ENCODE data around the gene ALDH3A2.

ALDH3A2 gene

DNA sequence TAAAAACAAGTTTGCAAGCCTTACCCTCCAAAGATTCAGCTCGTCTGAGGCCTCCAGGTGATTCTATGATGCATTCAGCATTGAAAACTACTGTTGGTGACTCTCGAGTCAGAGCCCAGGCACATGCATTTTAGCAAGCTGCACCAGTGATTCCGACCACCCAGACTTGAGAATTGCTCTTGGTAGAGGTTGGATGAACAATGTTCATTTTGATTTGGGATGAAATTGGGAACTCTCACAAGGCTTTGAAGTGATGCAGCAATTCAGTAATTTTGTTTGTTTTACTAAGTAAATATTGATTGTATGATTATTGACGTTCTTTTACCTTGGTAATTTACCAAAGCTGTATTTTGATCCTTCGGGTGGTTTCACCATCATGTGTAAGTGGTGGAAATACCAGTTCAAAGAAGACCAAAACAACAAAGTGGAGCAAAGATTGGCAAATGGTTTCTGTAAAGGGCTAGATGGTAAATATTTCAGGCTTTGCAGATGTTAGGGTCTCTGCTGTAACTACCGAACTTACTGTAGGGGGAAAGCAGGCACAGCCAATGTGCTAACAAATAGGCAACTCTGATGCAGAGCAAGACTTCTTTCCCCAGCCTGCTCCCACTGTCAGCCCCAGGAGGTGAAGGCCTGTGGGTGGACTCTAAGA, 11.8 kb downstream of the ALDH3A2 start:
- Histone ChIP-seq H3K4me1 (ENCODE audit: control insufficient read depth in 2 of 2, insufficient read depth in 1 of 2, low read depth in 1 of 2, low read length in 2 of 2) (peaks cover 0 to 4% of the 10 kb centered on the region in 2 donors), H4K8ac (ENCODE audit: low read depth, low read length) (no peak overlapping the region), H3K4me3 (ENCODE audit: low read length in 2 of 2) (no peak overlapping the region), H2AFZ (ENCODE audit: low read length) (no peak overlapping the region), H2BK15ac (ENCODE audit: low read length) (no peak overlapping the region), H3K27ac (replicated peaks; ENCODE audit: low read length) (no peak overlapping the region), H3K79me1 (ENCODE audit: low read depth, low read length) (no peaks in the 10 kb centered on the region), H2AK5ac (ENCODE audit: low read depth, low read length) (no peak overlapping the region), H3K14ac (ENCODE audit: low read length) (no peak overlapping the region), H3K4me2 (ENCODE audit: insufficient read depth, low read length, poor library complexity, severe bottlenecking) (no peak overlapping the region), H3K9me3 (replicated peaks in 1 of 2; ENCODE audit: control insufficient read depth in 2 of 2, insufficient read depth in 1 of 2, low read depth in 1 of 2, low read length in 2 of 2) (peaks cover 2 to 9% of the 10 kb centered on the region in 2 donors), H3K23ac (ENCODE audit: low read depth, low read length, poor library complexity) (no peak overlapping the region), H2BK120ac (ENCODE audit: low read depth, low read length) (no peak overlapping the region), H3K36me3 (replicated peaks in 1 of 2; ENCODE audit: control insufficient read depth in 2 of 2, insufficient read depth in 2 of 2, low read length in 2 of 2) (peaks cover 29 to 78% of the 10 kb centered on the region in 2 donors), H2BK12ac (ENCODE audit: low read length) (no peak overlapping the region), H3K18ac (ENCODE audit: low read length) (no peak overlapping the region), H2BK5ac (ENCODE audit: low read length) (no peak overlapping the region), H3K4ac (ENCODE audit: low read length) (no peak overlapping the region), H4K91ac (ENCODE audit: low read depth, low read length, poor library complexity) (no peak overlapping the region), H3K9ac (ENCODE audit: low read depth, low read length, poor library complexity) (no peak overlapping the region), H3K27me3 (ENCODE audit: control insufficient read depth in 3 of 3, insufficient read depth in 3 of 3, low read depth in 1 of 3, low read length in 3 of 3) (no peaks in the 10 kb centered on the region)
- WGBS, 2 donors (ENCODE audit: extremely low coverage in 2 of 2, insufficient read length in 2 of 2, insufficient replicate concordance in 1 of 2) = no CpG with 5 or more reads among the region's 6 CpGs
- no peak for DNase-seq (ENCODE audit: low spot score)

DNA sequence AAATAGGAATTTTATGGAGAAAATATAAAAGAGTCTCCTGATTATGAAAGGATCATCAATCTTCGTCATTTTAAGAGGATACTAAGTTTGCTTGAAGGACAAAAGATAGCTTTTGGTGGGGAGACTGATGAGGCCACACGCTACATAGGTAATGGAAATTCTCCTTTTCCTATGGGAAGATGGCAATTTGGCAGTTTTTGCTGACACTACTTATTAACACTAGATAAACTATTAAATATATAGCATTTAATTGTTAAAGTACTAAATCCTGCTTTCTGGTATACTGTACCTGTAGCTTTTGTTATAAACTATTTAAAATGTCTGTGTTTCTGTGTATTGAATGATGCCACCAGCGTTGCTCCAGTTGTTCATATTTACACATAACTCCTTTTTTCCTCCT, 12.6 kb downstream of the ALDH3A2 start:
- H4K8ac ChIP-seq (ENCODE audit: low read depth, low read length) = no peak overlapping the region
- no peaks in the 10 kb centered on the region for H3K79me1 ChIP-seq (ENCODE audit: low read depth, low read length)
- no peak overlapping the region for H3K18ac ChIP-seq (ENCODE audit: low read length)
- H2BK15ac ChIP-seq (ENCODE audit: low read length) = no peak overlapping the region
- H3K14ac ChIP-seq (ENCODE audit: low read length) = no peak overlapping the region
- H2AK5ac ChIP-seq (ENCODE audit: low read depth, low read length) = no peak overlapping the region
- H3K36me3 ChIP-seq (replicated peaks in 1 of 2; ENCODE audit: control insufficient read depth in 2 of 2, insufficient read depth in 2 of 2, low read length in 2 of 2) = peaks cover 26 to 78% of the 10 kb centered on the region in 2 donors
- no peak overlapping the region for H2BK120ac ChIP-seq (ENCODE audit: low read depth, low read length)
- peaks cover 0 to 7% of the 10 kb centered on the region in 2 donors for H3K4me1 ChIP-seq (ENCODE audit: control insufficient read depth in 2 of 2, insufficient read depth in 1 of 2, low read depth in 1 of 2, low read length in 2 of 2)
- H3K4me3 ChIP-seq (ENCODE audit: low read length in 2 of 2) = no peak overlapping the region
- H3K27me3 ChIP-seq (ENCODE audit: control insufficient read depth in 3 of 3, insufficient read depth in 3 of 3, low read depth in 1 of 3, low read length in 3 of 3) = no peaks in the 10 kb centered on the region
- no peak overlapping the region for H2BK12ac ChIP-seq (ENCODE audit: low read length)
- no peak overlapping the region for H3K4me2 ChIP-seq (ENCODE audit: insufficient read depth, low read length, poor library complexity, severe bottlenecking)
- no peak overlapping the region for H3K4ac ChIP-seq (ENCODE audit: low read length)
- no peak overlapping the region for H3K23ac ChIP-seq (ENCODE audit: low read depth, low read length, poor library complexity)
- H3K9ac ChIP-seq (ENCODE audit: low read depth, low read length, poor library complexity) = no peak overlapping the region
- no peak overlapping the region for H2BK5ac ChIP-seq (ENCODE audit: low read length)
- no peak overlapping the region for H3K27ac ChIP-seq (replicated peaks; ENCODE audit: low read length)
- no peak overlapping the region for H2AFZ ChIP-seq (ENCODE audit: low read length)
- no peak for DNase-seq (ENCODE audit: low spot score)
- H3K9me3 ChIP-seq (replicated peaks in 1 of 2; ENCODE audit: control insufficient read depth in 2 of 2, insufficient read depth in 1 of 2, low read depth in 1 of 2, low read length in 2 of 2) = peaks cover 0 to 3% of the 10 kb centered on the region in 2 donors
- no CpG with 5 or more reads among the region's 3 CpGs for WGBS, 2 donors (ENCODE audit: extremely low coverage in 2 of 2, insufficient read length in 2 of 2, insufficient replicate concordance in 1 of 2)
- H4K91ac ChIP-seq (ENCODE audit: low read depth, low read length, poor library complexity) = no peak overlapping the region

DNA sequence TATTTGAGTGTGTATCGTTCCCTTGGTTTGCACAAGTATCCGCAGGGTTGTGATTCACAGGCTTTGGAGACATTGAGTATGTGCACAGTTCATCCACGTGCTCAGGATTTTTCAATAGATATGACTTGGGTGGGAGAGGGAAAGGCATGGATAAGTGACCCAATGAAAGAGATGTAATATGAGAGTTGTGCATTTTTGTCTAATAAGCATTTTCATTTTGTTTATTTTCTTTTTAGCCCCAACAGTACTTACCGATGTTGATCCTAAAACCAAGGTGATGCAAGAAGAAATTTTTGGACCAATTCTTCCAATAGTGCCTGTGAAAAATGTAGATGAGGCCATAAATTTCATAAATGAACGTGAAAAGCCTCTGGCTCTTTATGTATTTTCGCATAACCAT, 14.5 kb downstream of the ALDH3A2 start:
- H2AFZ ChIP-seq (ENCODE audit: low read length) = no peak overlapping the region
- H4K8ac ChIP-seq (ENCODE audit: low read depth, low read length) = no peak overlapping the region
- H3K4me2 ChIP-seq (ENCODE audit: insufficient read depth, low read length, poor library complexity, severe bottlenecking) = no peak overlapping the region
- H3K4me3 ChIP-seq (ENCODE audit: low read length in 2 of 2) = no peak overlapping the region
- no peak overlapping the region for H3K27ac ChIP-seq (replicated peaks; ENCODE audit: low read length)
- no peaks in the 10 kb centered on the region for H3K9me3 ChIP-seq (replicated peaks in 1 of 2; ENCODE audit: control insufficient read depth in 2 of 2, insufficient read depth in 1 of 2, low read depth in 1 of 2, low read length in 2 of 2)
- no peak overlapping the region for H2AK5ac ChIP-seq (ENCODE audit: low read depth, low read length)
- peaks cover 0 to 7% of the 10 kb centered on the region in 2 donors for H3K4me1 ChIP-seq (ENCODE audit: control insufficient read depth in 2 of 2, insufficient read depth in 1 of 2, low read depth in 1 of 2, low read length in 2 of 2)
- DNase-seq (ENCODE audit: low spot score) = no peak
- peaks cover 19 to 61% of the 10 kb centered on the region in 2 donors for H3K36me3 ChIP-seq (replicated peaks in 1 of 2; ENCODE audit: control insufficient read depth in 2 of 2, insufficient read depth in 2 of 2, low read length in 2 of 2)
- H2BK12ac ChIP-seq (ENCODE audit: low read length) = no peak overlapping the region
- H3K27me3 ChIP-seq (ENCODE audit: control insufficient read depth in 3 of 3, insufficient read depth in 3 of 3, low read depth in 1 of 3, low read length in 3 of 3) = no peaks in the 10 kb centered on the region
- no peak overlapping the region for H3K9ac ChIP-seq (ENCODE audit: low read depth, low read length, poor library complexity)
- no peak overlapping the region for H3K18ac ChIP-seq (ENCODE audit: low read length)
- WGBS, 2 donors (ENCODE audit: extremely low coverage in 2 of 2, insufficient read length in 2 of 2, insufficient replicate concordance in 1 of 2) = no CpG with 5 or more reads among the region's 6 CpGs
- no peak overlapping the region for H3K23ac ChIP-seq (ENCODE audit: low read depth, low read length, poor library complexity)
- no peak overlapping the region for H4K91ac ChIP-seq (ENCODE audit: low read depth, low read length, poor library complexity)
- H3K79me1 ChIP-seq (ENCODE audit: low read depth, low read length) = no peaks in the 10 kb centered on the region
- H3K14ac ChIP-seq (ENCODE audit: low read length) = no peak overlapping the region
- H2BK5ac ChIP-seq (ENCODE audit: low read length) = no peak overlapping the region
- no peak overlapping the region for H2BK15ac ChIP-seq (ENCODE audit: low read length)
- H3K4ac ChIP-seq (ENCODE audit: low read length) = no peak overlapping the region
- H2BK120ac ChIP-seq (ENCODE audit: low read depth, low read length) = no peak overlapping the region

DNA sequence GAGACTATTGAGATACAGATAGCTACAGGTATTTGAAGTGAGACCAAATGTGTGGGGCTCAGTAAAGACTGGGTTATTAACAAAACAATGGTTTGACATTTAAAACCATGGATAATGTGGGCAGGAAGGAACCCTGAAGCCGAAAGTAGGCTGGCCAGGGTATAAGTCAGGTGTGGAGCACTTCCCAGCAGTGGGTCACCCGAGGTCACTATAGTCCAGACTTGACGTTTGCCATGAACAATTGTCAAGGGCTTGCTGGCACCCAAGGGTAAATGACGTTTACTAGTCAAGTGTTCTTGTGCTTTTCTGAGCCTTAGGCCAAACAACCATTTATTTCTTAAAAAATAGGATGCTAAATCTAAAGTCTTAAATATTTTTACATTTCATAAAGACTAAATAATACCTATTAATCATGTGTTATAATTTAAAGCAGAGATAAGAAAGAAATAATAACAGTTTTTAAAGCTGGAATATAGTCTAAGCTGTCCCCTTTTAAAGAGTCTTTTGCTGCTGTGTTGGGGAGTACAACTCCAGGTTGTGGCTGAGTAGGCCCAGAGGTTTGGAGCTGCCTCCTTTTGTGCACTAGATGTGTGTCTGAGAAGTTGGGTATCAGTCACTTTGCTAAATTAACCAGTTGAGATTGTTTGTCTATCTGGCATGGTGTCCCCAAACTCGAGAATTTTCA, 15.7 kb downstream of the ALDH3A2 start:
- no peak overlapping the region for H3K18ac ChIP-seq (ENCODE audit: low read length)
- no peak overlapping the region for H3K4me2 ChIP-seq (ENCODE audit: insufficient read depth, low read length, poor library complexity, severe bottlenecking)
- WGBS, 2 donors (ENCODE audit: extremely low coverage in 2 of 2, insufficient read length in 2 of 2, insufficient replicate concordance in 1 of 2) = no CpG with 5 or more reads among the region's 5 CpGs
- DNase-seq (ENCODE audit: low spot score) = no peak
- no peak overlapping the region for H4K91ac ChIP-seq (ENCODE audit: low read depth, low read length, poor library complexity)
- H3K4me3 ChIP-seq (ENCODE audit: low read length in 2 of 2) = no peak overlapping the region
- H2BK12ac ChIP-seq (ENCODE audit: low read length) = no peak overlapping the region
- H2BK15ac ChIP-seq (ENCODE audit: low read length) = no peak overlapping the region
- H2AFZ ChIP-seq (ENCODE audit: low read length) = no peak overlapping the region
- no peak overlapping the region for H3K27ac ChIP-seq (replicated peaks; ENCODE audit: low read length)
- H4K8ac ChIP-seq (ENCODE audit: low read depth, low read length) = no peak overlapping the region
- H2BK5ac ChIP-seq (ENCODE audit: low read length) = no peak overlapping the region
- H3K4me1 ChIP-seq (ENCODE audit: control insufficient read depth in 2 of 2, insufficient read depth in 1 of 2, low read depth in 1 of 2, low read length in 2 of 2) = peaks cover 0 to 7% of the 10 kb centered on the region in 2 donors
- H3K9me3 ChIP-seq (replicated peaks in 1 of 2; ENCODE audit: control insufficient read depth in 2 of 2, insufficient read depth in 1 of 2, low read depth in 1 of 2, low read length in 2 of 2) = no peaks in the 10 kb centered on the region
- peaks cover 19 to 55% of the 10 kb centered on the region in 2 donors for H3K36me3 ChIP-seq (replicated peaks in 1 of 2; ENCODE audit: control insufficient read depth in 2 of 2, insufficient read depth in 2 of 2, low read length in 2 of 2)
- H3K14ac ChIP-seq (ENCODE audit: low read length) = no peak overlapping the region
- no peak overlapping the region for H2BK120ac ChIP-seq (ENCODE audit: low read depth, low read length)
- no peak overlapping the region for H3K23ac ChIP-seq (ENCODE audit: low read depth, low read length, poor library complexity)
- H3K9ac ChIP-seq (ENCODE audit: low read depth, low read length, poor library complexity) = no peak overlapping the region
- no peak overlapping the region for H2AK5ac ChIP-seq (ENCODE audit: low read depth, low read length)
- H3K4ac ChIP-seq (ENCODE audit: low read length) = no peak overlapping the region
- no peaks in the 10 kb centered on the region for H3K27me3 ChIP-seq (ENCODE audit: control insufficient read depth in 3 of 3, insufficient read depth in 3 of 3, low read depth in 1 of 3, low read length in 3 of 3)
- H3K79me1 ChIP-seq (ENCODE audit: low read depth, low read length) = no peaks in the 10 kb centered on the region
